Neutrophil (primary cell): Measurements from ENCODE around the gene U2AF1L4.
A peak's percentile ranks its signal among the peaks of the same experiment; 100 is the strongest.

Experiments
- H3K27ac ChIP-seq: fragments of 200-600 bp; sonication (generic); 2 replicates; pipeline ENCODE4 v1.5.1; 2016; ENCODE audit warnings: mild to moderate bottlenecking, moderate library complexity
- H3K27me3 ChIP-seq: fragments of 200-600 bp; sonication (generic); 2 replicates; pipeline ENCODE4 v1.6.0; 2016; ENCODE audit warnings: mild to moderate bottlenecking
- H3K36me3 ChIP-seq: fragments of 200-600 bp; sonication (generic); 2 replicates; pipeline ENCODE4 v1.5.1; 2017
- H3K4me1 ChIP-seq, 2 experiments: fragments of 200-600 bp in 1 of 2; sonication (generic) in 1 of 2; 1 replicate in 1 of 2; 2 replicates in 1 of 2; pipeline versions ENCODE4 v1.5.1 to v1.6.1; 2013 to 2016; ENCODE audit warnings: low read depth in 1 of 2, low read length in 1 of 2, mild to moderate bottlenecking in 1 of 2, moderate library complexity in 1 of 2; ENCODE audit not compliant: control insufficient read depth in 1 of 2, insufficient read depth in 1 of 2
- H3K4me3 ChIP-seq, 2 experiments: fragments of 200-600 bp in 1 of 2; sonication (generic) in 1 of 2; 1 replicate in 1 of 2; 2 replicates in 1 of 2; pipeline ENCODE4 v1.5.1; 2013 to 2016; ENCODE audit warnings: low read depth in 1 of 2, low read length in 1 of 2, mild to moderate bottlenecking in 1 of 2, moderate library complexity in 1 of 2
- H3K9me3 ChIP-seq: fragments of 200-600 bp; sonication (generic); 2 replicates; pipeline ENCODE4 v1.5.1; 2016
- TF ChIP-seq, protein P1 (sequence below): fragments of 200-600 bp; sonication (generic); IDR thresholded peaks from 2 replicates; pipeline ENCODE4 v1.5.1; 2016; ENCODE audit warnings: antibody characterized with exemption

Gene U2AF1L4

GRCh38 chr19:35720648-35721047 is 24.6 kb downstream of the U2AF1L4 start:
- TF ChIP-seq, protein P1, sequence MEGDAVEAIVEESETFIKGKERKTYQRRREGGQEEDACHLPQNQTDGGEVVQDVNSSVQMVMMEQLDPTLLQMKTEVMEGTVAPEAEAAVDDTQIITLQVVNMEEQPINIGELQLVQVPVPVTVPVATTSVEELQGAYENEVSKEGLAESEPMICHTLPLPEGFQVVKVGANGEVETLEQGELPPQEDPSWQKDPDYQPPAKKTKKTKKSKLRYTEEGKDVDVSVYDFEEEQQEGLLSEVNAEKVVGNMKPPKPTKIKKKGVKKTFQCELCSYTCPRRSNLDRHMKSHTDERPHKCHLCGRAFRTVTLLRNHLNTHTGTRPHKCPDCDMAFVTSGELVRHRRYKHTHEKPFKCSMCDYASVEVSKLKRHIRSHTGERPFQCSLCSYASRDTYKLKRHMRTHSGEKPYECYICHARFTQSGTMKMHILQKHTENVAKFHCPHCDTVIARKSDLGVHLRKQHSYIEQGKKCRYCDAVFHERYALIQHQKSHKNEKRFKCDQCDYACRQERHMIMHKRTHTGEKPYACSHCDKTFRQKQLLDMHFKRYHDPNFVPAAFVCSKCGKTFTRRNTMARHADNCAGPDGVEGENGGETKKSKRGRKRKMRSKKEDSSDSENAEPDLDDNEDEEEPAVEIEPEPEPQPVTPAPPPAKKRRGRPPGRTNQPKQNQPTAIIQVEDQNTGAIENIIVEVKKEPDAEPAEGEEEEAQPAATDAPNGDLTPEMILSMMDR, result no peak
- Histone ChIP-seq H3K27me3 (no peaks in the 10 kb centered on the region), H3K27ac (no peak overlapping the region), H3K36me3 (peaks cover 62% of the 10 kb centered on the region), H3K4me3 (no peak overlapping the region), H3K9me3 (no peaks in the 10 kb centered on the region), H3K4me1 (peaks cover 26 to 30% of the 10 kb centered on the region in 2 experiments)

DNA sequence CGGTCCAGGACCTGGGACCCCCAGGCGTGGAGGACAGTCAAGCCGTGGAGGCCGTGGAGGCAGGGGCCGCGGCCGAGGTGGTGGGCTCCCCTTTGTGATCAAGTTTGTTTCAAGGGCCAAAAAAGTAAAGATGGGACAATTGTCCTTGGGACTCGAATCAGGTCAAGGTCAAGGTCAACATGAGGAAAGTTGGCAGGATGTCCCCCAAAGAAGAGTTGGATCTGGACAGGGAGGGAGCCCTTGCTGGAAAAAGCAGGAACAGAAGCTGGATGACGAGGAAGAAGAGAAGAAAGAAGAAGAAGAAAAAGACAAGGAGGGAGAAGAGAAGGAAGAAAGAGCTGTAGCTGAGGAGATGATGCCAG is 25.1 kb downstream of the U2AF1L4 start:
- Histone ChIP-seq H3K4me1 (peaks cover 29 to 35% of the 10 kb centered on the region in 2 experiments), H3K27ac (no peak overlapping the region), H3K4me3 (no peak overlapping the region), H3K27me3 (no peaks in the 10 kb centered on the region), H3K9me3 (no peaks in the 10 kb centered on the region), H3K36me3 (peaks cover 57% of the 10 kb centered on the region)
- TF ChIP-seq, protein P1, result no peak

DNA sequence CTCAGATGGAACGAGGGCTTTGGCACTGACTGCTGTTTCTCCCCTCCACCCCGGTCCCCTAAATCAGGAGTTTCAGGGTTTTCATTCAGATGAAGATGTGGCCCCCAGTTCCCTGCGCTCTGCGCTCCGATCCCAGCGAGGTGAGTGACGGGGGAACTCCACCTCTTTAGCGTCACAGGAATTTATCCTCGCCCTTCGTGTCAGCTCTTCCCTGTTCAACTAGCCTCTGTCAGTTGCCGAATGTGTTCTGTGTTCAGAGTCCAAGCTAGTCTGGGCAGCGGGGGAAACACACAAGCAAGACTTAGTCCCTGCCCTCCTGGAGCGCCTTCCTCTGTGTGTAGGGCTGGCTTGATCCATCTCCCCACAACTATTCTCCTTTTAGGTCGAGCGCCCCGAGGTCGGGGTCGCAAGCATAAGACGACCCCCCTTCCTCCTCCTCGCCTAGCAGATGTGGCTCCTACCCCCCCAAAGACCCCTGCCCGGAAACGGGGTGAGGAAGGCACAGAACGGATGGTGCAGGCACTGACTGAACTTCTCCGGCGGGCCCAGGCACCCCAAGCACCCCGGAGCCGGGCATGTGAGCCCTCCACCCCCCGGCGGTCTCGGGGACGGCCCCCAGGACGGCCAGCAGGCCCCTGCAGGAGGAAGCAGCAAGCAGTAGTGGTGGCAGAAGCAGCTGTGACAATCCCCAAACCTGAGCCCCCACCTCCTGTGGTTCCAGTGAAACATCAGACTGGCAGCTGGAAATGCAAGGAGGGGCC is 25.6 kb downstream of the U2AF1L4 start:
- TF ChIP-seq, protein P1, result no peak
- no peaks in the 10 kb centered on the region for H3K27me3 ChIP-seq
- H3K4me3 ChIP-seq, result peak overlapping the region; percentile 72 to 82
- no peaks in the 10 kb centered on the region for H3K9me3 ChIP-seq
- peaks cover 29 to 35% of the 10 kb centered on the region in 2 experiments for H3K4me1 ChIP-seq
- no peak overlapping the region for H3K27ac ChIP-seq
- peaks cover 51% of the 10 kb centered on the region for H3K36me3 ChIP-seq

GRCh38 chr19:35718345-35719041 is 26.7 kb downstream of the U2AF1L4 start:
- H3K4me3 ChIP-seq, result peak overlapping the region; percentile 72 to 82
- no peaks in the 10 kb centered on the region for H3K9me3 ChIP-seq
- TF ChIP-seq, protein P1, result no peak
- H3K4me1 ChIP-seq, result peaks cover 29 to 35% of the 10 kb centered on the region in 2 experiments
- H3K27ac ChIP-seq, result peak overlapping the region; percentile 95
- H3K36me3 ChIP-seq, result peaks cover 40% of the 10 kb centered on the region
- peaks cover 8% of the 10 kb centered on the region for H3K27me3 ChIP-seq

DNA sequence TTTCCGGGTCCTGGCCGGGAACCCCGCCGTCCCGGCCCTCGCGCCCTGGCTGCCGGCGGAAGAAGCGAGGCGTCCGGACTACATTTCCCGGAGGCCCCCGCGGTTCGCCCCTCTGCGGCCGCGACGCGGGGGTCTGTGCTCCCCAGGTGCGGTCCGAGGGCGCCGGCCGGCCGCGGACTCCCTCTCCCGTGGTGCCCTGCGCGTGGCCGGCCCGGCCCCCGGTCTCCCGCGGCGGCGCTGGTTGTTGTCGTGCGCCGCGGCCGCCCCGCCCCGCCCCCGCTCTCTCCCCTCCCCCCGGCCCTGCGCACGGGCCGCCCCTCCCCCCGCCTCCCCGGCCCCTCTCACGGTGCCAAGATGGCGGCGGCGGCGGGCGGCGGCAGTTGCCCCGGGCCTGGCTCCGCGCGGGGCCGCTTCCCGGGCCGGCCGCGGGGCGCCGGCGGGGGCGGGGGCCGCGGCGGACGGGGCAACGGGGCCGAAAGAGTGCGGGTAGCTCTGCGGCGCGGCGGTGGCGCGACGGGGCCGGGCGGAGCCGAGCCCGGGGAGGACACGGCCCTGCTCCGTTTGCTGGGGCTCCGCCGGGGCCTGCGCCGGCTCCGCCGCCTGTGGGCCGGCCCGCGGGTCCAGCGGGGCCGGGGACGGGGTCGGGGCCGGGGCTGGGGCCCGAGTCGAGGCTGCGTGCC is 27.4 kb downstream of the U2AF1L4 start, which contains the start of gene KMT2B:
Gene KMT2B (plus strand): TSS at position 339 of the 680 bp plus-strand sequence. CDS start 16 bp downstream, at position 355.
- H3K9me3 ChIP-seq, result no peaks in the 10 kb centered on the region
- TF ChIP-seq, protein P1, result peak; percentile 18
- peaks cover 29 to 35% of the 10 kb centered on the region in 2 experiments for H3K4me1 ChIP-seq

More for the DNA sequence above, 27.4 kb downstream of the U2AF1L4 start, which contains the start of gene KMT2B:
- H3K4me3 ChIP-seq, result peak within 1 kb of the TSS; percentile 88 to 91
- H3K27me3 ChIP-seq, result peaks cover 10% of the 10 kb centered on the region
- peaks cover 33% of the 10 kb centered on the region for H3K36me3 ChIP-seq
- peak within 1 kb of the TSS; percentile 95 for H3K27ac ChIP-seq
